ENCODE measurements around the gene PBX3. TPM values are rescaled to one million over a fixed set of nuclear protein-coding genes. Genes with fewer than 3 reads are reported as not detected.

PBX3 gene
- total RNA-seq, 1 donor from 2014 or later, result 10.6 TPM

DNA sequence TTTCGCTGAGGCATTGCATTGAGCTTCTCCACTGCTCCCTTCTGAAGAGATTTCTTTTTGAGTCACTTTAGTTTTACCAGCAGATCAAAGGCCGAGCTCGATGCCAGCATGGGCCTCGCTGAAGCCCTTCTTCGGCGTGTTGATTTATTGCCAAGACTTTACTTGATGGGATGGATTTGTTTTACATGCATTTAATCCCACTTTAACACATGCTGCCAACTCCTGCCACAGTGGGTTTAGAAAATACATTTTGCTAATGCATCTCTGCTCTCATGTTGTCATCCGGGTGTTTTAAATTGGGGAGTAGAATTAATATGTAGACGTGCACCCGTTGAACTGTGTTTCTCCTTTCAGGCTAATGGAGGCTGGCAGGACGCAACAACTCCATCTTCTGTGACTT, 218.3 kb downstream of the PBX3 start:
- DNase-seq (ENCODE audit: low read depth), result no peak
- Histone ChIP-seq H3K36me3 (ENCODE audit: control insufficient read depth, insufficient read depth, low read length) (no peaks in the 10 kb centered on the region), H3K27me3 (ENCODE audit: control insufficient read depth, insufficient read depth, low read length) (no peaks in the 10 kb centered on the region), H3K4me3 (ENCODE audit: low read depth, low read length) (no peak overlapping the region)
- TF ChIP-seq, protein P1, sequence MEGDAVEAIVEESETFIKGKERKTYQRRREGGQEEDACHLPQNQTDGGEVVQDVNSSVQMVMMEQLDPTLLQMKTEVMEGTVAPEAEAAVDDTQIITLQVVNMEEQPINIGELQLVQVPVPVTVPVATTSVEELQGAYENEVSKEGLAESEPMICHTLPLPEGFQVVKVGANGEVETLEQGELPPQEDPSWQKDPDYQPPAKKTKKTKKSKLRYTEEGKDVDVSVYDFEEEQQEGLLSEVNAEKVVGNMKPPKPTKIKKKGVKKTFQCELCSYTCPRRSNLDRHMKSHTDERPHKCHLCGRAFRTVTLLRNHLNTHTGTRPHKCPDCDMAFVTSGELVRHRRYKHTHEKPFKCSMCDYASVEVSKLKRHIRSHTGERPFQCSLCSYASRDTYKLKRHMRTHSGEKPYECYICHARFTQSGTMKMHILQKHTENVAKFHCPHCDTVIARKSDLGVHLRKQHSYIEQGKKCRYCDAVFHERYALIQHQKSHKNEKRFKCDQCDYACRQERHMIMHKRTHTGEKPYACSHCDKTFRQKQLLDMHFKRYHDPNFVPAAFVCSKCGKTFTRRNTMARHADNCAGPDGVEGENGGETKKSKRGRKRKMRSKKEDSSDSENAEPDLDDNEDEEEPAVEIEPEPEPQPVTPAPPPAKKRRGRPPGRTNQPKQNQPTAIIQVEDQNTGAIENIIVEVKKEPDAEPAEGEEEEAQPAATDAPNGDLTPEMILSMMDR (IDR thresholded peaks at IDR 0.05; ENCODE audit: insufficient read depth, low read length, poor library complexity, severe bottlenecking), result no peak

GRCh38 chr9:125966466-125966865, 219.3 kb downstream of the PBX3 start:
- H3K4me3 ChIP-seq (ENCODE audit: low read depth, low read length), result no peak overlapping the region
- H3K27me3 ChIP-seq (ENCODE audit: control insufficient read depth, insufficient read depth, low read length), result no peaks in the 10 kb centered on the region
- H3K36me3 ChIP-seq (ENCODE audit: control insufficient read depth, insufficient read depth, low read length), result no peaks in the 10 kb centered on the region
- DNase-seq (ENCODE audit: low read depth), result no peak
- TF ChIP-seq, protein P1 (IDR thresholded peaks at IDR 0.05; ENCODE audit: insufficient read depth, low read length, poor library complexity, severe bottlenecking), result no peak

GRCh38 chr9:125966959-125967711, 220.0 kb downstream of the PBX3 start:
- no peak for DNase-seq (ENCODE audit: low read depth)
- no peak overlapping the region for H3K4me3 ChIP-seq (ENCODE audit: low read depth, low read length)
- H3K27me3 ChIP-seq (ENCODE audit: control insufficient read depth, insufficient read depth, low read length), result no peaks in the 10 kb centered on the region
- no peaks in the 10 kb centered on the region for H3K36me3 ChIP-seq (ENCODE audit: control insufficient read depth, insufficient read depth, low read length)
- TF ChIP-seq, protein P1 (IDR thresholded peaks at IDR 0.05; ENCODE audit: insufficient read depth, low read length, poor library complexity, severe bottlenecking), result no peak

DNA sequence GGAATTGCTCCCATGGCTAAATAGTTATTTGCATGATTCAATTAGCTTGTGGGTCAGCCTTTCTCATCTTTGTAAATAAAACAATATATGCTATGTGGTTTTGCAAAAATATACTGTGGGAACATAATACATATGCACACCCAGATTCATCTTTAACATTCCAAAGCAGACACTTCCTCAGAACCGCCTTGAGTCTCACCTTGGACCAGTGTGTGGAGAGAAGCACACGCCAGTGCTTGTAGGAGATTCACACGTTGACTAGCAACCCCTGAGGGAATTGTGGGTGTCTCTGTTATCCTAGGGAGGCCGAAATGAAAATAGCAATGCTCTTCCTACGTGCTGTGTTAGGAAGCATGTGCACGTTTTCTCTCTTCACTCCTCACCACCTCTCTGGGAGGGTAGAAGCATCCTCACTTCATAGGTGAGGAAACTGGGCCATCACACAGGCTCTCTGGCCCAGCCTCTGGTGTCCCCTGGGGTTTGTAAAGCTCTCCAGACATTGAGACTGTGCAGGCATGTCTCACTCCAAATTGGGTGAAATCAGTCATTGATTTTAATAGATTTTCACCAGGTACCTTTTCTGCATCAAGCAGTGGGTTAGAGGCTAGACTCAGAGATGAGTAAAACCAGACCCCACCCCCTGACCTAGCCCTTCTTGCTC, 221.7 kb downstream of the PBX3 start:
- Histone ChIP-seq H3K27me3 (ENCODE audit: control insufficient read depth, insufficient read depth, low read length) (no peaks in the 10 kb centered on the region), H3K36me3 (ENCODE audit: control insufficient read depth, insufficient read depth, low read length) (no peaks in the 10 kb centered on the region), H3K4me3 (ENCODE audit: low read depth, low read length) (no peak overlapping the region)
- DNase-seq (ENCODE audit: low read depth), result no peak
- TF ChIP-seq, protein P1 (IDR thresholded peaks at IDR 0.05; ENCODE audit: insufficient read depth, low read length, poor library complexity, severe bottlenecking), result no peak

DNA sequence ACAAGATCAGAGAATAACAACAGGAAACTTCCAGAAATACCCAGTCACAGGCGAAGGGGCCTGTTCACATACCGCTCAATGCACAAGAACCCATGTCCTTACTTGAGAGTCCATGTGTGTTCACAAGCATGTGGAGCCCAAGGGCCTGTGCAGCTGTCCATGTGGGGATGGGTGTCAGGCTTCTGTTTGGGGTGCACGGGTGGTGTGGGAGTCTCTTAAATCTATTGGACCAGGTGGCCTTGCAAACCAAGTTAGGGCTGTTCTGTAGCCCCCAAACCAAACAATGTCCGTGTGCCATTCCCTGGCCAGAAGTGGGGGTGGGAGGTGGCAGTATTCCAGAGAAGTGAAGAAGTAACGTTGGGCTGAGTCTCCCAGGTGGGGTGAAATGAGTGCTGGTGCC, 222.3 kb downstream of the PBX3 start:
- Histone ChIP-seq H3K36me3 (ENCODE audit: control insufficient read depth, insufficient read depth, low read length) (no peaks in the 10 kb centered on the region), H3K4me3 (ENCODE audit: low read depth, low read length) (no peak overlapping the region), H3K27me3 (ENCODE audit: control insufficient read depth, insufficient read depth, low read length) (no peaks in the 10 kb centered on the region)
- TF ChIP-seq, protein P1 (IDR thresholded peaks at IDR 0.05; ENCODE audit: insufficient read depth, low read length, poor library complexity, severe bottlenecking), result no peak
- no peak for DNase-seq (ENCODE audit: low read depth)

Data from kidney epithelial cell (primary cell).